HepG2 (cell line): Measurements from ENCODE around the gene PRR36. TPM values are rescaled to one million over a fixed set of nuclear protein-coding genes. Genes with fewer than 3 reads are reported as not detected.

Experiments
- ATAC-seq: fragments of 200-7000 bp; cut with Tn5 transposase; 3 replicates; pipeline ENCODE4 v1.9.1; 2020; ENCODE audit warnings: mild to moderate bottlenecking, moderate library complexity
- BruUV-seq: library from RNA; stranded (reverse); fragments of 400-500 nt; replicated peaks from 2 replicates; lab custom pipeline; 2021; lab: Mats Ljungman, UMichigan
- CTCF ChIA-PET: fragments of 300-600 bp; formaldehyde crosslinking; extraction: SDS; loops from one replicate; lab custom pipeline; 2021; ENCODE audit warnings: low total read pairs, inconsistent platforms, low intra/inter-chr PET ratio; lab: Yijun Ruan, JAX
- POLR2A ChIA-PET: fragments of 350-600 bp; sonication (Branson Sonifier 250); formaldehyde crosslinking; loops from one replicate; lab custom pipeline; 2020; ENCODE audit warnings: antibody characterized with exemption, inconsistent platforms; lab: Yijun Ruan, JAX
- DNase-seq: peaks from one replicate; pipeline ENCODE4 v3.0.0-alpha.2; 2015; ENCODE audit warnings: low spot score
- FAIRE-seq: peaks from 3 replicates; lab custom pipeline; 2011; peaks lifted over from hg19 to GRCh38; lab: Jason Lieb, UNC
- H2AFZ ChIP-seq: one replicate; pipeline ENCODE4 v1.6.1; 2011; ENCODE audit warnings: low read length, inconsistent platforms
- H3K27ac ChIP-seq: fragments of 300-600 bp; 3 replicates; pipeline ENCODE4 v1.8.0; 2011; ENCODE audit warnings: mixed run types, mild to moderate bottlenecking, mixed read lengths, low read length, inconsistent platforms; ENCODE audit not compliant: insufficient read depth; ENCODE audit errors: extremely low read length
- H3K27me3 ChIP-seq, 2 experiments: fragments of 200-600 bp in 1 of 2; 2 replicates in 1 of 2; 3 replicates in 1 of 2; pipeline versions ENCODE4 v1.6.0 to v1.8.0; 2011; ENCODE audit warnings: low read length in 2 of 2, mild to moderate bottlenecking in 2 of 2, moderate library complexity in 2 of 2, inconsistent platforms in 1 of 2; ENCODE audit not compliant: insufficient read depth in 2 of 2, control insufficient read depth in 1 of 2
- H3K36me3 ChIP-seq, 2 experiments: fragments of 200-600 bp in 1 of 2; replicated peaks in 1 of 2; 2 replicates in 1 of 2; 3 replicates in 1 of 2; pipeline versions ENCODE4 v1.5.1 to v1.8.0; 2011; ENCODE audit warnings: low read length in 2 of 2, inconsistent platforms in 1 of 2; ENCODE audit not compliant: insufficient read depth in 2 of 2, control insufficient read depth in 1 of 2
- H3K4me1 ChIP-seq: 2 replicates; pipeline ENCODE4 v1.5.1; 2012; ENCODE audit warnings: low read length, inconsistent platforms; ENCODE audit not compliant: insufficient read depth
- H3K4me2 ChIP-seq: 2 replicates; pipeline ENCODE4 v1.6.0; 2011; ENCODE audit warnings: low read depth, low read length, inconsistent platforms
- H3K4me3 ChIP-seq, 3 experiments: fragments of 200-600 bp in 1 of 3; sonication (generic), shearing (Covaris generic) in 1 of 3; replicated peaks in 1 of 3; 2 replicates each; pipeline ENCODE4 v1.5.1; 2011 to 2016; ENCODE audit warnings: low read length in 3 of 3, inconsistent platforms in 2 of 3, low read depth in 2 of 3, mild to moderate bottlenecking in 2 of 3, control low read depth in 1 of 3, mixed read lengths in 1 of 3; ENCODE audit not compliant: insufficient read depth in 1 of 3
- H3K79me2 ChIP-seq: one replicate; pipeline ENCODE4 v1.6.1; 2011; ENCODE audit warnings: low read length, inconsistent platforms; ENCODE audit not compliant: insufficient read depth
- H3K9ac ChIP-seq: 2 replicates; pipeline ENCODE4 v1.6.0; 2011; ENCODE audit warnings: mild to moderate bottlenecking, low read depth, low read length, inconsistent platforms; ENCODE audit not compliant: insufficient read depth
- H3K9me3 ChIP-seq: 2 replicates; pipeline ENCODE4 v1.5.1; 2012; ENCODE audit warnings: mild to moderate bottlenecking, low read length
- H4K20me1 ChIP-seq: 2 replicates; pipeline ENCODE4 v1.6.0; 2011; ENCODE audit warnings: inconsistent platforms, mild to moderate bottlenecking, low read length, moderate library complexity; ENCODE audit not compliant: insufficient read depth
- ADNP ChIP-seq: sonication (generic); formaldehyde crosslinking; IDR thresholded peaks from 2 replicates; pipeline ENCODE4 v1.4.0; 2020; ENCODE audit warnings: missing genetic modification reagents
- CBX1 ChIP-seq: IDR thresholded peaks from one replicate; pipeline ENCODE4 v1.6.1; 2016; ENCODE audit warnings: antibody characterized with exemption, low read depth
- E2F5 ChIP-seq: sonication (generic); formaldehyde crosslinking; conservative IDR thresholded peaks from 2 replicates; pipeline ENCODE4 v1.4.0; 2020; ENCODE audit warnings: missing genetic modification reagents
- GLMP ChIP-seq: sonication (generic); formaldehyde crosslinking; IDR thresholded peaks from 2 replicates; pipeline ENCODE4 v1.9.0; 2021; ENCODE audit warnings: missing genetic modification reagents, mild to moderate bottlenecking, borderline replicate concordance
- MTF2 ChIP-seq: sonication (generic); formaldehyde crosslinking; IDR thresholded peaks from 2 replicates; pipeline ENCODE4 v1.5.0; 2020; ENCODE audit warnings: missing genetic modification reagents, borderline replicate concordance
- NR2C2 ChIP-seq: sonication (generic); formaldehyde crosslinking; IDR thresholded peaks from 2 replicates; pipeline ENCODE4 v1.4.0; 2020; ENCODE audit warnings: missing genetic modification reagents, mild to moderate bottlenecking, moderate library complexity, borderline replicate concordance
- SKIL ChIP-seq: sonication (generic); formaldehyde crosslinking; IDR thresholded peaks from 2 replicates; pipeline ENCODE4 v1.8.0; 2022; ENCODE audit warnings: missing genetic modification reagents, mild to moderate bottlenecking, moderate library complexity, borderline replicate concordance
- ZBTB43 ChIP-seq: sonication (generic); formaldehyde crosslinking; conservative IDR thresholded peaks from 2 replicates; pipeline ENCODE4 v1.4.0; 2020; ENCODE audit warnings: missing genetic modification reagents
- ZNF121 ChIP-seq: sonication (generic); formaldehyde crosslinking; IDR thresholded peaks from 2 replicates; pipeline ENCODE4 v1.5.0; 2020; ENCODE audit warnings: mild to moderate bottlenecking, missing genetic modification reagents
- ZNF318 ChIP-seq: sonication (generic); formaldehyde crosslinking; IDR thresholded peaks from 2 replicates; pipeline ENCODE4 v1.4.0; 2020; ENCODE audit warnings: mild to moderate bottlenecking, missing genetic modification reagents
- WGBS: methylation state at CpG from one replicate; pipeline ENCODE4 v1.1.6; 2017; ENCODE audit warnings: low lambda C conversion rate; 5-methylcytosine and 5-hydroxymethylcytosine counted together
- in situ Hi-C: cut with HindIII; loops from 2 replicates; pipeline ENCODE4 v1.10.0; 2017; ENCODE audit warnings: low pct_unique_long_range_greater_than_20kb; ENCODE audit not compliant: extremely low pct_ligation_motif_present
- intact Hi-C: fragments of 100-400 bp; cut with micrococcal nuclease; formaldehyde crosslinking; loops from one replicate; pipeline ENCODE4 v1.10.0; 2022; ENCODE audit not compliant: unreplicated experiment
- polyA plus RNA-seq, 8 experiments: library from polyadenylated mRNA; depleted of rRNA in 3 of 8; stranded (reverse) in 7 of 8; unstranded in 1 of 8; fragments of >200 nt; fragmentation: Illumina TruSeq in 4 of 8; extraction: Trizol in 4 of 8; gene quantifications; 2 replicates each; pipeline versions ENCODE4 v1.2.1 to v1.2.3, GENCODE V29; 2011 to 2016; ENCODE audit warnings: low read depth in 4 of 8, missing spikeins in 1 of 8, mixed read lengths in 1 of 8; ENCODE audit not compliant: insufficient read depth in 1 of 8
- total RNA-seq, 5 experiments: library from RNA; depleted of rRNA; stranded (reverse); fragments of >200 nt; fragmentation: Illumina TruSeq; extraction: Trizol; gene quantifications; 2 replicates each; pipeline ENCODE4 v1.2.3, GENCODE V29; 2016; ENCODE audit warnings: low read depth in 1 of 5

The PRR36 gene
- total and polyA plus RNA-seq, 2 of the 13 experiments (the other 11 are each of a cell fraction or from before 2014, with no cell fraction given) = 0.07 to 0.17 TPM

- in situ Hi-C loops = no loop called here
- no peaks in the 10 kb centered on the region for H3K36me3 ChIP-seq
- H3K4me2 ChIP-seq = no peak overlapping the region
- no TSS peak for BruUV-seq
- CTCF ChIA-PET = no interaction called here
- H3K9ac ChIP-seq = no peak overlapping the region
- POLR2A ChIA-PET = interaction anchor here (0.8 to 8.1 kb wide), 4 partner anchors 13 to 34 kb away, joined by 3 to 75 read pairs (median 22); partner anchors contain the start of genes MAP2K7 and SNAPC2
- peaks cover 5% of the 10 kb centered on the region for H3K79me2 ChIP-seq
- H3K27ac ChIP-seq = no peak overlapping the region
- DNase-seq (no peak), ATAC-seq (no peak), FAIRE-seq (no peak)
- intact Hi-C loops = no loop called here
- peaks cover 41% of the 10 kb centered on the region for H3K4me1 ChIP-seq
- no peaks in the 10 kb centered on the region for H4K20me1 ChIP-seq
- no peak overlapping the region for H3K4me3 ChIP-seq
- H3K27me3 ChIP-seq = no peaks in the 10 kb centered on the region; a peak in 1 of 5 replicates
- 58% methylated on average over 8 of the region's 8 CpGs for WGBS
- H2AFZ ChIP-seq = no peak overlapping the region
- H3K9me3 ChIP-seq = no peaks in the 10 kb centered on the region
- TF ChIP-seq GLMP (CRISPR knock-in tag) (no peak), NR2C2 (CRISPR knock-in tag) (no peak), E2F5 (CRISPR knock-in tag) (no peak), ADNP (CRISPR knock-in tag) (no peak), ZNF318 (CRISPR knock-in tag) (no peak), CBX1 (no peak), SKIL (CRISPR knock-in tag) (no peak), ZBTB43 (CRISPR knock-in tag) (no peak), MTF2 (CRISPR knock-in tag) (no peak), ZNF121 (CRISPR knock-in tag) (no peak)
Measured at GRCh38 chr19:7885818-7886217, 11.6 kb upstream of the PRR36 start.
